OCI-LY3 (cell line): Measurements from ENCODE around the gene CCDC150.
"Not testable (repeated sequence)": the region's sequence is repeated elsewhere in the genome, so short reads cannot be mapped to it uniquely, and the experiment has no call there.

ENCODE experiments used
- H2AFZ ChIP-seq: fragments of 200-600, 300-600 bp; shearing (Covaris generic); 2 replicates; pipeline ENCODE4 v1.6.0; 2014; ENCODE audit warnings: antibody characterized with exemption, low read depth, low read length
- H3K27ac ChIP-seq: fragments of 200-600, 300-600 bp; sonication (generic); 2 replicates; pipeline ENCODE4 v1.5.1; 2014; ENCODE audit warnings: mild to moderate bottlenecking, low read length, moderate library complexity, mixed read lengths
- H3K27me3 ChIP-seq: fragments of 200-600, 300-600 bp; sonication (generic); 2 replicates; pipeline ENCODE4 v1.6.1; 2014; ENCODE audit warnings: low read depth, low read length, mixed read lengths
- H3K36me3 ChIP-seq: fragments of 200-600, 300-600 bp; sonication (generic); replicated peaks from 2 replicates; pipeline ENCODE3; 2014; ENCODE audit warnings: low read depth, low read length, mixed read lengths
- H3K4me1 ChIP-seq: fragments of 300-600, 200-600 bp; sonication (generic); 2 replicates; pipeline ENCODE4 v1.6.1; 2014; ENCODE audit warnings: low read length, mixed read lengths
- H3K4me2 ChIP-seq: fragments of 200-600, 300-600 bp; sonication (generic); 2 replicates; pipeline ENCODE4 v1.6.1; 2014; ENCODE audit warnings: low read length, mixed read lengths
- H3K4me3 ChIP-seq: fragments of 300-600, 200-600 bp; sonication (generic); 2 replicates; pipeline ENCODE4 v1.5.1; 2014; ENCODE audit warnings: antibody characterized with exemption, mild to moderate bottlenecking, low read length, moderate library complexity
- H3K79me2 ChIP-seq: fragments of 300-600, 200-600 bp; shearing (Covaris generic); 2 replicates; pipeline ENCODE4 v1.6.1; 2014; ENCODE audit warnings: mild to moderate bottlenecking, low read length, mixed read lengths
- H3K9ac ChIP-seq: fragments of 300-600, 200-600 bp; shearing (Covaris generic); 2 replicates; pipeline ENCODE4 v1.6.0; 2014; ENCODE audit warnings: mild to moderate bottlenecking, low read length, moderate library complexity
- H3K9me3 ChIP-seq: fragments of 200-600, 300-600 bp; shearing (Covaris generic); 2 replicates; pipeline ENCODE4 v1.6.1; 2014; ENCODE audit warnings: low read length, mixed read lengths; ENCODE audit not compliant: insufficient read depth
- H4K20me1 ChIP-seq: fragments of 200-600, 300-600 bp; sonication (generic); 2 replicates; pipeline ENCODE4 v1.6.1; 2016; ENCODE audit warnings: low read length, mixed read lengths; ENCODE audit not compliant: insufficient read depth
- CTCF ChIP-seq: fragments of 200-600, 300-600 bp; sonication (generic); IDR thresholded peaks from 2 replicates; pipeline ENCODE4 v1.5.1; 2014; ENCODE audit warnings: antibody characterized with exemption, low read length, low read depth
- EZH2phosphoT487 ChIP-seq: fragments of 200-600 bp; shearing (Covaris generic); IDR thresholded peaks from 2 replicates; pipeline ENCODE4 v1.6.1; 2018; ENCODE audit warnings: antibody characterized with exemption, mixed run types, low read depth

CCDC150 gene

DNA sequence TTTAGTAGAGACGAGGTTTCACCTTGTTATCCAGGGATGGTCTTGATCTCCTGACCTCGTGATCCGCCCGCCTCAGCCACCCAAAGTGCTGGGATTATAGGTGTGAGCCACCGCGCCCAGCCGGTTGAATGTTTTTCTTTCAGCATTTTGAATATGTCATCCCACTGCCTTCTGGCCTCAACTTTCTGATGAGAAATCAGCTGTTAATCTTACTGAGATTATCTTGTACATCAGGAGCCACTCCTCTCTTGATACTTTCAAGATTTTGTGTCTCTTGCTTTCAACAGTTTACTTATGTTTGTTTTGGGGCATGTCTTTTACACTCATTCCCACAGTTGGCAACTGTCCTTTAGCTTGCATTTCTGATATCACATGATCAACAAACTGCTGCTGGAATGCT is 46.3 kb downstream of the CCDC150 start:
- Histone ChIP-seq H3K4me3 (no peak overlapping the region), H3K79me2 (no peaks in the 10 kb centered on the region), H4K20me1 (no peaks in the 10 kb centered on the region), H3K9me3 (peaks cover 5% of the 10 kb centered on the region; the same call in 1 of the 2 replicates), H3K4me2 (no peak overlapping the region), H3K27me3 (no peaks in the 10 kb centered on the region), H3K36me3 (peaks cover 33% of the 10 kb centered on the region), H3K27ac (no peak overlapping the region), H3K9ac (no peak overlapping the region), H3K4me1 (no peaks in the 10 kb centered on the region), H2AFZ (no peak overlapping the region)
- TF ChIP-seq CTCF: no peak
- TF ChIP-seq EZH2phosphoT487: no peak

- H3K36me3 ChIP-seq: peaks cover 33% of the 10 kb centered on the region
- not testable (repeated sequence) for H3K9ac ChIP-seq, H3K9me3 ChIP-seq, H3K27me3 ChIP-seq, H4K20me1 ChIP-seq, H2AFZ ChIP-seq, H3K27ac ChIP-seq, H3K4me3 ChIP-seq, H3K4me1 ChIP-seq, H3K79me2 ChIP-seq, H3K4me2 ChIP-seq
Observed at GRCh38 chr2:196686737-196687136, 47.2 kb downstream of the CCDC150 start.

DNA sequence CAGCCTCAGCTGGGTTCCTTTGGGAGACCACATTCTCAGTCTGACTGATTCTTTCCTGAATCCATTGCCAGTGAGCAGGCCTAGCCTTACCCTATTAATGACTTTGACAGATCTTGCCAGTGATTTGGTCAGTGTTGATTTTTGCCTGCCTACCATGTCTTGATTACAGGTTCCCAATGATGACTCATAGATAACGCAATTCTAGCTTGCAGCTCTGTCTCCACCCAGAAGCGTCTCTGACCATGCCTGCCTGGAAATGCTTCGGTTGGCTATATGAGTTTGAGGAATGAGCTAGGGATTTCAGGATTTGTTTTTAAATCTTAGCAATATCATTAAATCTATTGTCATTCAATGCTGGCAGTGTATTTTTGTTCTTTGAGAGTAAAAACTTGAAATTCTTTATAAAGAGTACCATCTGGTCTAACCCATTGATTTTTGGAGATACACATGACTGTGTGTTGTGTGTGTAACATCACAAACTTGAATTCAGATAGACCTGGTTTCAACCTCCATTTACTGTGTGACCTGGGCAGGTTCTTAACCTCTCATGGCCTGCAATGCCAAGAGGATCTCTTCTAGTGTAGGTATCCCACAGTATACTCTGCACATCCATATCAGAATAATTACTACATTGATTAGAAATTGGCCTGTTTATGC is 57.0 kb downstream of the CCDC150 start:
- Histone ChIP-seq H2AFZ (no peak overlapping the region), H3K27me3 (no peaks in the 10 kb centered on the region), H3K4me2 (no peak overlapping the region)

DNA sequence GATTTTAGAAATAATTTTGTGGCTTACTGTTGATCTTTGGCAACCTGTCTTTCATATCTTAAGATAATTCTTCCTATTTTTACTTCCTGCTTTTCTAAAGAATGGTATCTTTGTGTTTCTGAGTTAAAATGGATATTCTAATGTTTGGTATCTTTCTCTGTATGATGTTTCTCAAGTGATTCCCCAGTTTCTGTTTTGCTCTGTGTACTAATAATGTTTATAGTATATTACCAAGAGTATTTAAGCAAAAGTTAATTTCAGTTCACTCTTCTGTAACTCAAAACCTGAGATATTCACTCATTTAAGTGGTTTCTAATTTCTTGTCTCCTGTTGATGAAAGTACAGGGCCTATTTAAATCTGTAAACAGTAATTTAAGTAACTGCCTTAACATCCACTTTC is 58.3 kb downstream of the CCDC150 start:
- Histone ChIP-seq H3K4me2 (no peak overlapping the region), H3K27me3 (no peaks in the 10 kb centered on the region), H3K4me1 (peaks cover 5% of the 10 kb centered on the region), H3K27ac (no peak overlapping the region), H4K20me1 (no peaks in the 10 kb centered on the region), H3K79me2 (no peaks in the 10 kb centered on the region), H2AFZ (no peak overlapping the region), H3K9me3 (no peaks in the 10 kb centered on the region), H3K9ac (no peak overlapping the region), H3K36me3 (peaks cover 4% of the 10 kb centered on the region), H3K4me3 (no peak overlapping the region)
- TF ChIP-seq CTCF: no peak
- no peak for TF ChIP-seq EZH2phosphoT487

More for the DNA sequence above, 57.0 kb downstream of the CCDC150 start:
- no peak overlapping the region for H3K27ac ChIP-seq
- no peak overlapping the region for H3K4me3 ChIP-seq
- H4K20me1 ChIP-seq: no peaks in the 10 kb centered on the region
- no peaks in the 10 kb centered on the region for H3K9me3 ChIP-seq
- TF ChIP-seq EZH2phosphoT487: no peak
- no peak for TF ChIP-seq CTCF
- H3K79me2 ChIP-seq: no peaks in the 10 kb centered on the region
- no peak overlapping the region for H3K9ac ChIP-seq
- H3K4me1 ChIP-seq: peaks cover 5% of the 10 kb centered on the region
- H3K36me3 ChIP-seq: peaks cover 4% of the 10 kb centered on the region

DNA sequence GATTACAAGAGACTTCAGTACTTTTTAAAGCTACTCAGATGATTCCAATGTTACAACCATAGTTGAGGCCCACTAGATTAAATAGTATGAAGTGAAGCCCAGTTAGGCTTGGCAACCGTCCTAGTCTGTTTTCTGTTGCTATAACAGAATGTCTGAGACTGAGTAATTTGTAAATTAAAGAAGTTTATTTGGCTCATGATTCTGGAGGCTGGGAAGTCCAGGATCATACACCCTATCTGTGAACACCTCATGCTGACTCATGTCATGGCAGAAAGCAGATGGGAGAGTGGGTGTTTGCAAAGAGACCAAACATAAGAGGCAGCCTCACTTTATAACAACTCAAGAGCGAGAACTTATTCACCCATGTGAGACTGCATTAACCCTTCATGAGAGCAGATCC is 63.1 kb downstream of the CCDC150 start:
- no peak overlapping the region for H2AFZ ChIP-seq
- no peaks in the 10 kb centered on the region for H3K9me3 ChIP-seq
- H4K20me1 ChIP-seq: no peaks in the 10 kb centered on the region
- no peak overlapping the region for H3K4me2 ChIP-seq
- H3K4me3 ChIP-seq: no peak overlapping the region
- H3K9ac ChIP-seq: no peak overlapping the region
- H3K27me3 ChIP-seq: no peaks in the 10 kb centered on the region
- TF ChIP-seq CTCF (no peak), EZH2phosphoT487 (no peak)
- no peaks in the 10 kb centered on the region for H3K79me2 ChIP-seq
- no peak overlapping the region for H3K27ac ChIP-seq
- H3K36me3 ChIP-seq: no peaks in the 10 kb centered on the region
- H3K4me1 ChIP-seq: peaks cover 4% of the 10 kb centered on the region
